NCI-H226 (cell line): Measurements from ENCODE around the gene SLITRK2.

Source experiments
- DNase-seq: peaks from one replicate; pipeline ENCODE4 v3.0.0-alpha.2; 2015

Gene SLITRK2

DNA sequence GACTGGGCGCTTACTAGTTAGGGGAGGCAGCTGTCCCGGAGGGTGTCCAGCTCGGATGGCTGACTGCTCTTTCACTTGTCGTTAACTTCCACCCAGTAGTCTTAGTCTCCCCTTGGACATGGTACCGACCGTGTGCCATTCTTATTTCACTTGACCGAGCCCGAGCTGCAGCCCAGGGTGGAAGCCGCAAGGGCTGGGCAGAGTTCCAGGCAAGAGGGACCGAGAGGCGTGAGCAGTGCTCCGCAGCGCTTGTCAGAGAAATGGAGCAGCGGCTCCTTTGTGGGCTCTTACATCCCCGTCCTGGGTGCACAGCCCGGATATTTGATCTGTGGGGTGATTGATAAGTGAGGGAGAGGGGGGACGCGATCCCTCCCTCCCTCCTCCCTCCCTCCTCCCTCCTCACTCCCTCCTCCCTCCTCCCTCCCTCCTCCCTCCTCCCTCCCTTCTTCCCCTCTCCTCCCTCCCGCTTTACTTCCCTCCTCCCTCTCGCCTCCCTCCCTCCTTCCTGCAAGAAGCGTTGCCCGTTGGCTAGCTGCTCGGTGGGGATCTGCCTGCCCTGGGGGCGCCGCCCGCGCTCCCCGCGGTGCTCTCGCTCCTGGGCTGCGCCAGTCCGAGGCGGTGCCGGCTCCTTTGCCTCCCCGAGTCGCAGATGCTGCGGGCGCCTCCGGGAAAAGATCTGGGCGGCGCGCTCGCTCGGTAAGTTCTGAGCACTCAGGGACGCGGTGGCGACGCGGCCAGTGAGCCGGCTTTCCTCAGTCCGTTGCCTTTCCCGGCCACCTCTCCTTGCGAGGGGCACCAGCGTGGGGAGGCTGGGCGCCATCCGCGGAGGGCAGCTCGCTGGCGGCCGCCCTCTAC is at the start of gene SLITRK2:
Gene SLITRK2, plus strand, starts transcription at position 499 of the 855 bp plus-strand sequence. CDS start 4,597 bp downstream, outside the sequence.
- DNase-seq: no peak

DNA sequence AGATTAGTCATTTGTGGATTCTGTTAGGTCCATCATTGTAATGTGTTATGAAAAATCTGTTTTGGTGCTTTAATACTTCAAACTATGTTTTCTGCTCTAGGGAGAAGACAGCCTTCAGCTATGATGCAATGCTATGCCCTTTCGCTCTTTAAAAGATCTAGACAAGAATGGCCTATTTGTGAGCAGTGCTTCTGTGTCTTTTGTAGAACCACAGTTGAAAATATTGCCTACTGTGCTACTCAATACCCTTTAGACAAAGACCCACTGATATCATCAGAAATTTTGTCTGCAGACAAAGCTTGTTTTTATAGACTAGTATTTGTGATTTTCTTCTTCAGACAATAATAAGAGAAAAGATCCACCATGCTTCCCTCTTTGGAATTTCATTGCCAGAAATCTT is 44.6 kb upstream of the SLITRK2 start:
- DNase-seq: no peak

DNA sequence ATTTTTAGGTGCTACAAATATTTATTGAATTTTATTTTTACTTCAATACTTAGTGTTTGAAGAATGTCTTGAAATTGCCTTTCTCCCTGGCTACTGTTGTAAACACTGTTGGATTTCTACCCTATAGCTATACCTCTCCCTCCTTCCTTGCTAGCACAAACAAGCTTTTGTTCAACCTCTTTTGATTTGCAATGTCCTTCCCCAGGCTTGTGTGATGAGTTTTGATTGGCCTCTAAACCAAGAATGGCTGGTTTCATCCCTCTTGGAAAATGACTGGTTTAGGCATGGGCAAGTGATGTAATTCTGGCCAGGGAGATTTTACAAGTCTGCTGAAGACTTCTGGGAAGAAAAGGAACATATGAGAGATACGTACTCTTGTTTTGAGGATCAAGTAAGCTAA is 25.3 kb upstream of the SLITRK2 start:
- DNase-seq: no peak

GRCh38 chrX:145803508-145803907 is 14.1 kb upstream of the SLITRK2 start:
- DNase-seq: no peak

DNA sequence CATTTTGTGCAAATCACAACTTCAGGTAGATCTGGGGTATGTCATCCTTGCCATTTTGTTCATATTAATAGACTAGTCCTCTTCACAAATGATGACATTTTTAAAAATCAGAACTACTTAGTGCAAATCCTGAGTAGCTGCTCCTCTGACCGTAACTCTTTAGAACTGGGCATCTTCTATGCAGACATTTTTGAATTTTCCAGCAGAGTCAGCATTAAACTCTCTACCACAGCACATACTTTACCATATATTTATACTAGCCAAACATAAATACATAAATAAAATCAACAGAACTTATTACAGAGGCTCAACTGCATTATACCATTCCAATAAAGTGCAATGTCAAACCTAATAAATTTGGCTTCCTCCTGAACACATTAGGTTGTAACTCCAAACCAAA is 4.5 kb upstream of the SLITRK2 start:
- no peak for DNase-seq

DNA sequence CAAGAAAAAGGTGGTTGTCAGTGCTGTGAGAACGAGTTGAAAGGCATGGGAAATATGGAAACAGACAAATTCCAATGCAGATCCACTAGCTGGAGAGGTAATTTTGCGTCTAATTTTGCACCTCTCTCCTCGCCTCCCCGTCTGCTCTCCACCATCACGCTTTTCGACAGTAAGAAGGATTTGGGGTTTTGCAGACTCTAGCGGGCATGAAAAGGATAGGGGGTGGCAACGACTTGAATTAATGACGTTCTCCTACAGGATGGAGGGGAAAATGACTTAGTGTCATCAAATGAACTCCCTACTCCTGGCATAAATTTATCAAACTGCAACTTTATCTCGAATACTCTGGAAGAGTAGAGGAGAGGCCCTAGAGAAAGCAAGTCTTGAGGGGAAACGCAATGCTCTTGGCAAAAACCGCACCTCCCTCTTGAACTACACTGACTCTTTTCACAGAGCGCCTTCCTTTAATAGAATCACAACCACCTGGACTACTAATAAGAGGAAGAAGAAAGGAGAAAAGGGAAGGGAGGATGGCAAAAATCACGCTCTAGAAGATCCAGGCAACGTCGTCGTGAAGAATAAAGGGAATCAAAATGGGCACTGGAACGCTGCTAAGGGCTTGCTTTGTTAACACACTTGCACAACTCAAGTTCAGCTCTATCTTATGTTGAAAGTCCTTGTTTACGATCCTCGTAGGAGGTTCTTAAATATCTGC is 871 bp upstream of the SLITRK2 start:
- DNase-seq: no peak

DNA sequence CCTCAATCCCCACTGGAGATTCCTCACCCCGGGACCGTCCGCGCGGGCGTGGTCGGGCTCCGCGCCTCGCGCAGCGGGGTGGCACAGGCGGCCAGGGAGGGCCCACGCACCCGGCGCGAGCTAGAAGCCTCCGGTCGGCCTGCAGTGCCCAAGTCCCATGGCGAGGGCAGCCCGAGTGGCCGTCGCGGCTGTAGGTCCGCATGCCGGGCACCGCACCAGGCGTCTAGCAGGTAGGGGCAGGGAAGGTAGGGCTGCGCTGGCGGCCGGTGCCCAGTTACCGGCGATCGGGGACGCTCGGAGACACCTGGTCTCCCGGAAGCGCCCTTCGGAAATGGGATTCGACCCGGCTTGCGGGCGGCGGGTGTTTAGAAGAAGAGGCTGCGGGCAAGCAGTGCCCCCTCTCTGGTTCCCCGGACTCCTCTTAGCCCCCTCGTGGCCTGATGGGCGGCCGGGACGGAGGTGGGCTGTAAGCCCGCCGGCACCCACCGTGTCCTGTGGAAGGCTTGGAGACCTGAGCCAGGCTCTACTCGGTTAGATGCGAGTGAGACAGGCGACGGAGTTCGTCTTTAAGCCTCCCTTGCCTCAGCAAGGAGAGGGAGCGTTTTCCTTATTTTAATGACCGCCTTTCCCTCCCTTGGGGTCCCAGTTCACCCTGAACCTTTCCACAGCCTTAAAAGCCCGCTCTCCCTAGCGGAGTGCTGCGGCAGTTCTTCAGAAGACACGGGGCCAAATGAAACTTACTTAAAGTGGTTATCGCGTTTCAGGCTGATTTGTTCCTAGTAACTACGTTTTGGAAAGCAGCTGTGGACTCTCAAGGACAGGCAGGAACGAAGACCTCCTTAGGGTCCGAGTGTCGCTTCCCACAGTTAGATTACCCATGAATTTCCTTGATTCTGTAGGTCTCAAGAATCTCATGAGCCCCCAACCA is 821 bp downstream of the SLITRK2 start:
- DNase-seq: no peak

DNA sequence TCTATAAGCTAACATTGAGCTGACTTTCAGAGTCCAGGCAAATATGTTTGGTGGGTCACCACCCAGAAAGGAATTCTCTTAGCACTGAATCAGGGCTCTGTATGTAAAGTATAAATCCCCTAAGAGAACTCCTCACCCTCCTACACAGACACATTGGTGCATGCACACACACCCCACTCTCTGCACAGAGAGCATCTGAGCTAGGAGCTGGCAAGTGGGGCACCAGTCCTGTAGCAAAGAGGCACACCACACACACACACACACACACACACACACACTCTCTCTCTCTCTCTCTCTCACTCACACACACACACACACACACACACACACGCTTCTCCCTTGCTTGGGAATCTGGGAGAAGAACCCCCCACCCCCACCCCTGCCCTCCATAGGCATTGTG is 3.2 kb downstream of the SLITRK2 start:
- no peak for DNase-seq

DNA sequence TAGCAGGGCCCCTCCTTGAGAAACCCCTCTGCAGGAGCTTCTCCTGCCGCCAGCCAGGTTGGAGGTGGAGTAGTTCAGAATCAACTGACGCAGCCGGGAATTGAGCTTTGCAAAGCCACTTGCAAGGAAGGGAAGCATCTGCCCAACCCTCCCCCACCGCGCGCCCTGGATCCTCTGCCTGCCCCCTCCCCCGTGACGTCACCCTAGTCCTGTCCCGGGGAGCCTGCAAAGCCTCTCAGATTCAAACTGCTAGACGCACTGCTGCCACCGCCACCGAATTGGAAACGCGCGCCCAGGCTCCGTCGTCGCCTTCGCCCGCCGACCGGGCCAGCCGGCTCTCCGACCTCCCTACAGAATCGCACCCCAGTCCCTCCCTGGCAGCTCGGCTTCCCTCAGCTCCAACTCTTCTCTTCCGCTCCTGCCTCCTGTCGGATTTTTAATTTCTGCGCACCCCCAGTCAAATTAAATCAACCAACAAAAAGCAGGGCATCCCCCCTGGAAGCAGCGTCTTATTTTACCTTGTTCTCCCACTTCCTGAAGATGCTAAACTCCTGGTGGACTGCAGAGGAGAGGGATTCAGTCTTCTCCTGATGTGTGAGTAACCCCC is 3.8 kb downstream of the SLITRK2 start:
- DNase-seq: no peak

DNA sequence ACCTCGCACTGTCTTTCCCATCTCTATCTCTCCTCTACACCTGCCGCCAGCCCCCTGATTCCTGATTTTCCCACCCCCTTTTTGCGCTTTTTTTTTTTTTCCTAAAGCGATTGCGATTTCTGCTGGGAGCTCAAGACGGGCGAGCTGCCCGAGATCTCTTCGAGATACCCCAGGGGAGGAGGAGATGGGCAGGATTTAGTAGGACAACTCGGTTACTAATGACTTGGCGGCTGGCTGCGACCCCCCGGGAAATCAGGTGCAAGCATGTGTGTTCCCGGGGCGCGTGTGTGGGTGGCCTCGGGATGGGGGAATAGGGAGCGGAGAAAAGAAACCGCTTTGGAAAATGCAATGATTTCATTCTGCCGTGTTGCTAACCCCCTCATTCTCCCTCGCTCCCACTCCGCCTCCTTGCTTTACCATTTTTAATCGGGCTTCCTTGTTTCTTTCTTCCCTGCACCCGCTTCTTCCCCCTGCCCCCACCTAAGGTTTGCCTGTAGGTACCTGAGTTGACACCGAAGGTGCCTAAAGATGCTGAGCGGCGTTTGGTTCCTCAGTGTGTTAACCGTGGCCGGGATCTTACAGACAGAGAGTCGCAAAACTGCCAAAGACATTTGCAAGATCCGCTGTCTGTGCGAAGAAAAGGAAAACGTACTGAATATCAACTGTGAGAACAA is 4.4 kb downstream of the SLITRK2 start:
- no peak for DNase-seq

DNA sequence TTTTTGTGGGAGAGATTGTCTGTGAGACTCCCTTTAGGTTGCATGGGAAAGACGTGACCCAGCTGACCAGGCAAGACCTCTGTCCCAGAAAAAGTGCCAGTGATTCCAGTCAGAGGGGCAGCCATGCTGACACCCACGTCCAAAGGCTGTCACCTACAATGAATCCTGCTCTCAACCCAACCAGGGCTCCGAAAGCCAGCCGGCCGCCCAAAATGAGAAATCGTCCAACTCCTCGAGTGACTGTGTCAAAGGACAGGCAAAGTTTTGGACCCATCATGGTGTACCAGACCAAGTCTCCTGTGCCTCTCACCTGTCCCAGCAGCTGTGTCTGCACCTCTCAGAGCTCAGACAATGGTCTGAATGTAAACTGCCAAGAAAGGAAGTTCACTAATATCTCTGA is 5.5 kb downstream of the SLITRK2 start:
- no peak for DNase-seq

- no peak for DNase-seq
Measured at GRCh38 chrX:145825896-145826295, 8.3 kb downstream of the SLITRK2 start.

GRCh38 chrX:145826466-145826865 is 8.8 kb downstream of the SLITRK2 start:
- DNase-seq: no peak

DNA sequence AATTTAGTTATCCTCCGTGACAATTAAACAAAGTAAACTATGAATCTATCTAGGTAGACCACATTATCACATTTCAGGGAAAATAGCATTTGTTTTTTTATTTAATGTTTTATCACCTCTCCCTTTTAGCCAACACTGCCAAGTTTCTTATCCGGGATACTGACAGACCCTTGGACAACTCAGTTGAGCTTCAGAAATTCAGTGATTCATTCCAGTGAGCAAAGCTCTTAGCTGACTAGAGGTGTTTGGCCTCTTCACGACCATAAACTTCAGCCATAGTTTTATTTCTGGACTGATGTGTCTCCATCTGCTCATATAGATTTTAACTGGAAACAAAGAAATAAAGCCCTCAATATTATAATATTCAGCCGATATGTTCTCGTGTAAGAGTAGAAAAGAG is 15.2 kb downstream of the SLITRK2 start:
- no peak for DNase-seq

DNA sequence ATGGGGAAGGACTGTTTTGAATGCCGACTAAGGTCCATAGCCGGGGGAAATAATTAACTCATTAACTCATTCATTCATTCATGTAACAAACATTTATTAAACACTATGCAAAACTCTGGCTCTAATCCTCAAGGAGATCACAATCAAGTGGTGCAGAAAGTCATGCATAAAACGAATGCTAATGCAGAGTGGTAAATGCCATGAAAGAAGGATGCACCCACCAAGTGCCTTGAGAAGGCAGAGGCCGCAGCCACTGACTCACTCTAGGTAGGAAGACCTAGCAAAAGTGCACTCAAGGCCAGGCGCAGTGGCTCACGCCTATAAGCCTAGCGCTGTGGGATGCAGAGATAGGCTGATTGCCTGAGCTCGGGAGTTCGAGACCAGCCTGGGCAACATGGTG is 22.9 kb downstream of the SLITRK2 start:
- DNase-seq: no peak

GRCh38 chrX:145843146-145843904 is 25.7 kb downstream of the SLITRK2 start:
- DNase-seq: no peak

- DNase-seq: no peak
Measured at GRCh38 chrX:145844886-145845285, 27.3 kb downstream of the SLITRK2 start.

GRCh38 chrX:145848448-145848847 is 30.8 kb downstream of the SLITRK2 start:
- no peak for DNase-seq

DNA sequence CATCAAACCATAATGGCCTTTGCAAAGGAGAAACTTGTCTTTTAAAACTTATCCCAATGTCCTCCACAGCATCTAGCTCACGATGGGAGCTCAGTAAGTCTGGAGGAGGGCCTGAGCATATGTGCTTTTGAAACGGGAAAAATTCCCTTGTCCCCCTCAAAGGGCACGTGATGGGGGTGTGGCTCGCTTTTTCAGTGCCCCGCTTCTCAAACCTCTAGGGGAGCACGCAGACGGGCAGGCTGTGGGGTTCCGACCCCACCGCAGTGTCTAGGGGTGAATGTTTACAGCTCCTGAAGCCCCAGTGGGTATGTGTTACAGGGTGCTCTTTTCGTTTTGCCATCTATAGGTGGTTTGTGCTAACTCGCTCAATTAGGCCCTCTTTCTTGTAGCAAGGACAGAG is 31.2 kb downstream of the SLITRK2 start:
- DNase-seq: no peak

DNA sequence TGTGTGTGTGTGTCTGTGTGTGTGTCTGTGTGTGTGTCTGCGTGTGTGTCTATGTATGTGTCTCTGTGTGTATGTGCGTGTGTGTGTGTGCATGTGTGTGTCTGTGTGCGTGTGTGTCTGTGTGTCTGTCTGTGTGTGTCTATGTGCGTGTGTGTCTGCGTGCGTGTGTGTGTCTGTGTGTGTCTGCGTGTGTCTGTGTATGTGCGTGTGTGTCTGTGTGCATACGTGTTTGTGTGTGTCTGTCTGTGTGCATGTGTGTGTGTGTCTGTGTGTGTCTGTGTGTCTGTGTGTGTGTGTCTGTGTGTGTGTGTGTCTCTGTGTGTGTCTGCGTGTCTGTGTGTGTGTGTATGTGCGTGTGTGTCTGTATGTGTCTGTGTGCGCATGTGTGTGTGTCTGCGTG is 35.6 kb downstream of the SLITRK2 start:
- DNase-seq: no peak

DNA sequence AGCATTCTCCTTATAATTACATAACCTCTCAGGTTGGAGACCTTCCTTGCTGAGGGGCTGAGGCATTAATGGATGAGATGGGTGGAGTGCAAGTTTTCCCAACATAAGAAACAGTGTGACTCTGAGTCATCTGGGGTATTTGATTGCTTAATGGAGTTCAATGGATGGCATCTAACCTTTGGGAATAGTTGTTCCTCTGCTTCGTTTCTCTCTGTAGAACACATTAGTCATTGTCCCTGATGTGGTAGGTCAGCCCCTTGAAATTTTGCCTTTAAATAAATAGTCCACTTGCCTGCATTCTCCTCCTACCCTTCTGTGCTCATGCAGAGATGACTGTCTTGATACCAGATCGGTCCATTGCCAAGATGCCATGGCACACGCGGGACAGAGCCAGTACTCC is 38.6 kb downstream of the SLITRK2 start:
- no peak for DNase-seq
